GM23338 (cell line): ENCODE data around the gene PDE7B. TPM values are rescaled to one million over a fixed set of nuclear protein-coding genes. Genes with fewer than 3 reads are reported as not detected.

Experiments used
- ATAC-seq: fragments of 200-7000 bp; cut with Tn5 transposase; 3 replicates; pipeline ENCODE4 v1.9.1; 2020
- DNase-seq: peaks from one replicate; pipeline ENCODE4 v3.0.0-alpha.2; 2015; ENCODE audit warnings: low spot score
- H2AFZ ChIP-seq: fragments of 200-600 bp; sonication (generic); 2 replicates; pipeline ENCODE4 v1.8.0; 2016; ENCODE audit warnings: antibody characterized with exemption, mild to moderate bottlenecking, moderate library complexity
- H3F3A ChIP-seq: fragments of 200-600 bp; sonication (generic); replicated peaks from 2 replicates; pipeline ENCODE4 v1.8.0; 2017; ENCODE audit warnings: antibody characterized with exemption, mixed run types, low read depth
- H3K27ac ChIP-seq: fragments of 200-600 bp; sonication (generic); 2 replicates; pipeline ENCODE4 v1.6.1; 2016; ENCODE audit warnings: low read depth
- H3K27me3 ChIP-seq: fragments of 200-600 bp; sonication (generic); 2 replicates; pipeline ENCODE4 v1.8.0; 2016; ENCODE audit warnings: mild to moderate bottlenecking, mixed run types, moderate library complexity; ENCODE audit not compliant: insufficient read depth
- H3K36me3 ChIP-seq: fragments of 200-600 bp; sonication (generic); 2 replicates; pipeline ENCODE4 v1.8.0; 2016; ENCODE audit warnings: mild to moderate bottlenecking; ENCODE audit not compliant: insufficient read depth
- H3K4me1 ChIP-seq: fragments of 200-600 bp; sonication (generic); 2 replicates; pipeline ENCODE4 v1.8.0; 2016; ENCODE audit warnings: mild to moderate bottlenecking, moderate library complexity; ENCODE audit not compliant: insufficient read depth
- H3K4me2 ChIP-seq: fragments of 200-600 bp; sonication (generic); 2 replicates; pipeline ENCODE4 v1.7.1; 2017; ENCODE audit warnings: mixed run types
- H3K4me3 ChIP-seq: fragments of 200-600 bp; sonication (generic); 2 replicates; pipeline ENCODE4 v1.6.1; 2016; ENCODE audit warnings: mixed run types
- H3K79me2 ChIP-seq: fragments of 200-600 bp; sonication (generic); replicated peaks from 2 replicates; pipeline ENCODE4 v1.8.0; 2017; ENCODE audit warnings: mild to moderate bottlenecking; ENCODE audit not compliant: insufficient read depth
- H3K9me2 ChIP-seq: fragments of 200-600 bp; sonication (generic); 2 replicates; pipeline ENCODE4 v1.8.0; 2017; ENCODE audit not compliant: insufficient read depth
- H4K20me1 ChIP-seq: fragments of 200-600 bp; sonication (generic); replicated peaks from 2 replicates; pipeline ENCODE4 v1.8.0; 2017; ENCODE audit warnings: mild to moderate bottlenecking; ENCODE audit not compliant: insufficient read depth
- H3K27ac Mint-ChIP-seq: 2 replicates; pipeline ENCODE4 v1.8.0; 2020; ENCODE audit warnings: inconsistent platforms, mild to moderate bottlenecking, moderate library complexity, mixed read lengths
- H3K27me3 Mint-ChIP-seq: 3 replicates; pipeline ENCODE4 v1.8.0; 2022; ENCODE audit warnings: low read depth, mild to moderate bottlenecking, moderate library complexity, mixed read lengths, inconsistent platforms; ENCODE audit not compliant: insufficient read depth, poor library complexity
- H3K36me3 Mint-ChIP-seq: 3 replicates; pipeline ENCODE4 v1.8.0; 2021; ENCODE audit warnings: low read depth, mild to moderate bottlenecking, inconsistent platforms, moderate library complexity, mixed read lengths
- H3K4me1 Mint-ChIP-seq: 3 replicates; pipeline ENCODE4 v1.8.0; 2020; ENCODE audit warnings: mild to moderate bottlenecking, inconsistent platforms, mixed read lengths
- H3K4me3 Mint-ChIP-seq: 3 replicates; pipeline ENCODE4 v1.8.0; 2021; ENCODE audit warnings: moderate library complexity, mild to moderate bottlenecking, inconsistent platforms, mixed read lengths
- H3K9me3 Mint-ChIP-seq: 3 replicates; pipeline ENCODE4 v1.8.0; 2020; ENCODE audit warnings: moderate library complexity, mild to moderate bottlenecking, inconsistent platforms, mixed read lengths
- JUNB ChIP-seq: IDR thresholded peaks from one replicate; pipeline ENCODE4 v1.6.1; 2016; ENCODE audit warnings: antibody characterized with exemption; ENCODE audit not compliant: unreplicated experiment
- NANOG ChIP-seq: IDR thresholded peaks from 2 replicates; pipeline ENCODE4 v1.6.1; 2016; ENCODE audit warnings: antibody characterized with exemption, borderline replicate concordance
- STAT1 ChIP-seq: IDR thresholded peaks from one replicate; pipeline ENCODE4 v1.6.1; 2016; ENCODE audit warnings: antibody characterized with exemption; ENCODE audit not compliant: unreplicated experiment
- polyA plus RNA-seq: library from polyadenylated mRNA; unstranded; fragments of >200 nt; fragmentation: Nextera tagmentation; extraction: Ambion mirVana; gene quantifications from 2 replicates; pipeline ENCODE4 v1.2.1, GENCODE V29; 2016
- total RNA-seq: library from RNA; depleted of rRNA; stranded (reverse); fragments of >200 nt; shearing (Covaris generic); gene quantifications from 2 replicates; pipeline ENCODE4 v1.2.3, GENCODE V29; 2014
- TF ChIP-seq, protein P1 (sequence below): fragments of 250-450 bp; sonication (Bioruptor Pico); IDR thresholded peaks from 2 replicates; pipeline ENCODE4 v1.5.0; 2020; ENCODE audit warnings: mild to moderate bottlenecking, moderate library complexity
- TF ChIP-seq, protein P2 (sequence below): IDR thresholded peaks from 2 replicates; pipeline ENCODE4 v1.6.1; 2016; ENCODE audit warnings: antibody characterized with exemption

The PDE7B gene
- total and polyA plus RNA-seq, 2 experiments from 2014 or later: 0.07 TPM; not detected in 1

DNA sequence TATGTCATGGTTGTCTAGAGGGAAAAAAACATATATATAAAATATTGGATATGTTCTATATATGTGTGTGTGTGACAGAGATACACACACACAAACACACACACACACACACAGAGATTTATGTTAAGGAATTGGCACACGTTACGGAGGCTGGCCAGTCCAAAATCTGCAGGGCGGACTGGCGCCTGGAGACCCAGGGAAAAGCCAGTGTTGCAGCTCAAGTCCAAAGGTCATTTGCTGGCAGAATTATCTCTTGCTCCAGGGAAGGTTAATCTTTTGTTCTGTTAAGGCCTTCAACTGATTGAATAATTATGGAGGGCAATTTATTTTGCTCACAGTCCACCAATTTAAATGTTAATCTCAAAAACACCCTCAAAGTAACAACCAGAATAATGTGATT is 37.5 kb upstream of the PDE7B start (continued):
- TF ChIP-seq, protein P1, sequence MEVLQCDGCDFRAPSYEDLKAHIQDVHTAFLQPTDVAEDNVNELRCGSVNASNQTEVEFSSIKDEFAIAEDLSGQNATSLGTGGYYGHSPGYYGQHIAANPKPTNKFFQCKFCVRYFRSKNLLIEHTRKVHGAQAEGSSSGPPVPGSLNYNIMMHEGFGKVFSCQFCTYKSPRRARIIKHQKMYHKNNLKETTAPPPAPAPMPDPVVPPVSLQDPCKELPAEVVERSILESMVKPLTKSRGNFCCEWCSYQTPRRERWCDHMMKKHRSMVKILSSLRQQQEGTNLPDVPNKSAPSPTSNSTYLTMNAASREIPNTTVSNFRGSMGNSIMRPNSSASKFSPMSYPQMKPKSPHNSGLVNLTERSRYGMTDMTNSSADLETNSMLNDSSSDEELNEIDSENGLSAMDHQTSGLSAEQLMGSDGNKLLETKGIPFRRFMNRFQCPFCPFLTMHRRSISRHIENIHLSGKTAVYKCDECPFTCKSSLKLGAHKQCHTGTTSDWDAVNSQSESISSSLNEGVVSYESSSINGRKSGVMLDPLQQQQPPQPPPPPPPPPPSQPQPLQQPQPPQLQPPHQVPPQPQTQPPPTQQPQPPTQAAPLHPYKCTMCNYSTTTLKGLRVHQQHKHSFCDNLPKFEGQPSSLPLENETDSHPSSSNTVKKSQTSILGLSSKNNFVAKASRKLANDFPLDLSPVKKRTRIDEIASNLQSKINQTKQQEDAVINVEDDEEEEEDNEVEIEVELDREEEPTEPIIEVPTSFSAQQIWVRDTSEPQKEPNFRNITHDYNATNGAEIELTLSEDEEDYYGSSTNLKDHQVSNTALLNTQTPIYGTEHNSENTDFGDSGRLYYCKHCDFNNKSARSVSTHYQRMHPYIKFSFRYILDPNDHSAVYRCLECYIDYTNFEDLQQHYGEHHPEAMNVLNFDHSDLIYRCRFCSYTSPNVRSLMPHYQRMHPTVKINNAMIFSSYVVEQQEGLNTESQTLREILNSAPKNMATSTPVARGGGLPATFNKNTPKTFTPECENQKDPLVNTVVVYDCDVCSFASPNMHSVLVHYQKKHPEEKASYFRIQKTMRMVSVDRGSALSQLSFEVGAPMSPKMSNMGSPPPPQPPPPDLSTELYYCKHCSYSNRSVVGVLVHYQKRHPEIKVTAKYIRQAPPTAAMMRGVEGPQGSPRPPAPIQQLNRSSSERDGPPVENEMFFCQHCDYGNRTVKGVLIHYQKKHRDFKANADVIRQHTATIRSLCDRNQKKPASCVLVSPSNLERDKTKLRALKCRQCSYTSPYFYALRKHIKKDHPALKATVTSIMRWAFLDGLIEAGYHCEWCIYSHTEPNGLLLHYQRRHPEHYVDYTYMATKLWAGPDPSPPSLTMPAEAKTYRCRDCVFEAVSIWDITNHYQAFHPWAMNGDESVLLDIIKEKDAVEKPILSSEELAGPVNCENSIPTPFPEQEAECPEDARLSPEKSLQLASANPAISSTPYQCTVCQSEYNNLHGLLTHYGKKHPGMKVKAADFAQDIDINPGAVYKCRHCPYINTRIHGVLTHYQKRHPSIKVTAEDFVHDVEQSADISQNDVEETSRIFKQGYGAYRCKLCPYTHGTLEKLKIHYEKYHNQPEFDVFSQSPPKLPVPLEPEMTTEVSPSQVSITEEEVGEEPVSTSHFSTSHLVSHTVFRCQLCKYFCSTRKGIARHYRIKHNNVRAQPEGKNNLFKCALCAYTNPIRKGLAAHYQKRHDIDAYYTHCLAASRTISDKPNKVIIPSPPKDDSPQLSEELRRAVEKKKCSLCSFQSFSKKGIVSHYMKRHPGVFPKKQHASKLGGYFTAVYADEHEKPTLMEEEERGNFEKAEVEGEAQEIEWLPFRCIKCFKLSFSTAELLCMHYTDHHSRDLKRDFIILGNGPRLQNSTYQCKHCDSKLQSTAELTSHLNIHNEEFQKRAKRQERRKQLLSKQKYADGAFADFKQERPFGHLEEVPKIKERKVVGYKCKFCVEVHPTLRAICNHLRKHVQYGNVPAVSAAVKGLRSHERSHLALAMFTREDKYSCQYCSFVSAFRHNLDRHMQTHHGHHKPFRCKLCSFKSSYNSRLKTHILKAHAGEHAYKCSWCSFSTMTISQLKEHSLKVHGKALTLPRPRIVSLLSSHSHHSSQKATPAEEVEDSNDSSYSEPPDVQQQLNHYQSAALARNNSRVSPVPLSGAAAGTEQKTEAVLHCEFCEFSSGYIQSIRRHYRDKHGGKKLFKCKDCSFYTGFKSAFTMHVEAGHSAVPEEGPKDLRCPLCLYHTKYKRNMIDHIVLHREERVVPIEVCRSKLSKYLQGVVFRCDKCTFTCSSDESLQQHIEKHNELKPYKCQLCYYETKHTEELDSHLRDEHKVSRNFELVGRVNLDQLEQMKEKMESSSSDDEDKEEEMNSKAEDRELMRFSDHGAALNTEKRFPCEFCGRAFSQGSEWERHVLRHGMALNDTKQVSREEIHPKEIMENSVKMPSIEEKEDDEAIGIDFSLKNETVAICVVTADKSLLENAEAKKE (CRISPR knock-in tag): no peak
- TF ChIP-seq STAT1: no peak
- TF ChIP-seq JUNB: no peak
- TF ChIP-seq NANOG: no peak

DNA sequence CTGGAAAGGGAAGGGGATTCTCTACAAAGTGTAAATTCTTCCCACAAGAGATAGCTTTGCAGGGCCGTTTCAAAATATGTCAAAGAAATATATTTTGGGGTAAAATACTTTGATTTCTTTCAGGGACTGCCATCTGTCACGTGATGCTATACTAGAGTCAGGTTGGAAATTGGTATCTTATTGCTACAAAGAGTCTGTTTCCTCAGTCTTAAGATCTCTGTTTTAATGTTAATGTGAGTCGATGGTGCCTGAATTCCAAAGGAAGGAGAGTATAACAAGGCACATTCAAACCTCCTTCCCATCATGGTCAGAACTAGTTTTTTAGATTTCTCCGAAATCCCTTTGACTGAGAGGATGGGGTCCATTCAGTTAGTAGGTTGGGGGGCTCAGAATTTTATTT is 36.3 kb upstream of the PDE7B start:
- Mint-ChIP-seq H3K4me3 (no peak overlapping the region), H3K36me3 (peaks cover 8% of the 10 kb centered on the region; the same call in 2 of the 3 replicates), H3K4me1 (peaks cover 30% of the 10 kb centered on the region), H3K27me3 (peaks cover 4% of the 10 kb centered on the region), H3K9me3 (peaks cover 6% of the 10 kb centered on the region; the same call in 2 of the 3 replicates), H3K27ac (peak overlapping the region; percentile 47; the same call in 1 of the 2 replicates)
- H3K9me2 ChIP-seq: peaks cover 7% of the 10 kb centered on the region; the same call in 1 of the 2 replicates
- H3K79me2 ChIP-seq: no peaks in the 10 kb centered on the region
- H3K4me2 ChIP-seq: no peak overlapping the region
- TF ChIP-seq, protein P2, sequence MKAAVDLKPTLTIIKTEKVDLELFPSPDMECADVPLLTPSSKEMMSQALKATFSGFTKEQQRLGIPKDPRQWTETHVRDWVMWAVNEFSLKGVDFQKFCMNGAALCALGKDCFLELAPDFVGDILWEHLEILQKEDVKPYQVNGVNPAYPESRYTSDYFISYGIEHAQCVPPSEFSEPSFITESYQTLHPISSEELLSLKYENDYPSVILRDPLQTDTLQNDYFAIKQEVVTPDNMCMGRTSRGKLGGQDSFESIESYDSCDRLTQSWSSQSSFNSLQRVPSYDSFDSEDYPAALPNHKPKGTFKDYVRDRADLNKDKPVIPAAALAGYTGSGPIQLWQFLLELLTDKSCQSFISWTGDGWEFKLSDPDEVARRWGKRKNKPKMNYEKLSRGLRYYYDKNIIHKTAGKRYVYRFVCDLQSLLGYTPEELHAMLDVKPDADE: no peak
- peak; percentile 75; the same call in 1 of the 2 replicates for TF ChIP-seq NANOG
- H3K27ac ChIP-seq: 0 out of 2 replicates have a peak overlapping the region, but pooled peaks have one; percentile 34
- H3K4me1 ChIP-seq: peaks cover 24% of the 10 kb centered on the region
- DNase-seq (peak; percentile 63), ATAC-seq (peak; percentile 77)
- no peaks in the 10 kb centered on the region for H4K20me1 ChIP-seq
- no peaks in the 10 kb centered on the region for H3K27me3 ChIP-seq
- H2AFZ ChIP-seq: no peak overlapping the region
- H3K36me3 ChIP-seq: no peaks in the 10 kb centered on the region
- H3K4me3 ChIP-seq: no peak overlapping the region
- no peaks in the 10 kb centered on the region for H3F3A ChIP-seq
